IMR-90 (cell line): Measurements from ENCODE around the gene MYO3B. TPM values are rescaled to one million over a fixed set of nuclear protein-coding genes. Genes with fewer than 3 reads are reported as not detected.

Source experiments
- ATAC-seq: fragments of 200-7000 bp; cut with Tn5 transposase; 2 replicates; pipeline ENCODE4 v1.9.1; 2020; ENCODE audit warnings: low read depth, mild to moderate bottlenecking, moderate library complexity
- BruUV-seq: library from RNA; stranded (reverse); fragments of 400-500 nt; replicated peaks from 2 replicates; lab custom pipeline; 2021; lab: Mats Ljungman, UMichigan
- CTCF ChIA-PET: fragments of 300-600 bp; formaldehyde crosslinking; extraction: SDS; loops from one replicate; lab custom pipeline; 2021; ENCODE audit warnings: antibody characterized with exemption; lab: Yijun Ruan, JAX
- POLR2A ChIA-PET: fragments of 300-600 bp; sonication (Branson Sonifier 250); formaldehyde crosslinking; loops from one replicate; lab custom pipeline; 2022; ENCODE audit warnings: antibody characterized with exemption; ENCODE audit not compliant: unreplicated experiment; lab: Charles Lee
- DNase-seq: peaks from one replicate; pipeline ENCODE4 v3.0.0; 2013
- H2AFZ ChIP-seq: replicated peaks from 2 replicates; pipeline ENCODE3; 2013; ENCODE audit warnings: low read length, mild to moderate bottlenecking; ENCODE audit not compliant: poor library complexity
- H2AK5ac ChIP-seq: 2 replicates; pipeline ENCODE4 v1.6.1; 2013; ENCODE audit warnings: low read depth, low read length, inconsistent platforms
- H2AK9ac ChIP-seq: replicated peaks from 2 replicates; pipeline ENCODE3; 2013; ENCODE audit warnings: mild to moderate bottlenecking, low read depth, low read length, moderate library complexity; ENCODE audit not compliant: poor library complexity
- H2BK120ac ChIP-seq: 2 replicates; pipeline ENCODE4 v1.6.1; 2013; ENCODE audit warnings: low read depth, low read length, inconsistent platforms
- H2BK15ac ChIP-seq: 3 replicates; pipeline ENCODE4 v1.6.1; 2013; ENCODE audit warnings: low read depth, low read length, inconsistent platforms
- H2BK20ac ChIP-seq: 2 replicates; pipeline ENCODE4 v1.6.1; 2013; ENCODE audit warnings: low read depth, mild to moderate bottlenecking, inconsistent platforms, low read length, moderate library complexity
- H2BK5ac ChIP-seq: 2 replicates; pipeline ENCODE4 v1.6.1; 2013; ENCODE audit warnings: mild to moderate bottlenecking, low read depth, low read length, inconsistent platforms; ENCODE audit not compliant: poor library complexity, severe bottlenecking
- H3K14ac ChIP-seq: replicated peaks from 2 replicates; pipeline ENCODE4 v1.6.1; 2013; ENCODE audit warnings: low read depth, low read length, inconsistent platforms
- H3K18ac ChIP-seq: 2 replicates; pipeline ENCODE4 v1.6.1; 2013; ENCODE audit warnings: low read depth, low read length, control low read depth
- H3K23ac ChIP-seq: 2 replicates; pipeline ENCODE4 v1.6.1; 2013; ENCODE audit warnings: low read depth, low read length, inconsistent platforms
- H3K27ac ChIP-seq: 2 replicates; pipeline ENCODE4 v1.5.1; 2013; ENCODE audit warnings: mild to moderate bottlenecking, control low read depth, low read length; ENCODE audit not compliant: insufficient read depth
- H3K27me3 ChIP-seq: 2 replicates; pipeline ENCODE4 v1.6.1; 2013; ENCODE audit warnings: low read length; ENCODE audit not compliant: control insufficient read depth, insufficient read depth
- H3K36me3 ChIP-seq: 2 replicates; pipeline ENCODE4 v1.6.1; 2013; ENCODE audit warnings: low read length, mixed read lengths; ENCODE audit not compliant: control insufficient read depth, insufficient read depth
- H3K4ac ChIP-seq: 2 replicates; pipeline ENCODE4 v1.6.1; 2013; ENCODE audit warnings: low read depth, low read length, inconsistent platforms
- H3K4me1 ChIP-seq: 2 replicates; pipeline ENCODE4 v1.6.1; 2013; ENCODE audit warnings: low read length, mixed read lengths; ENCODE audit not compliant: control insufficient read depth, insufficient read depth
- H3K4me2 ChIP-seq: 2 replicates; pipeline ENCODE4 v1.6.1; 2013; ENCODE audit warnings: low read depth, mild to moderate bottlenecking, control low read depth, low read length, moderate library complexity
- H3K4me3 ChIP-seq: 2 replicates; pipeline ENCODE4 v1.5.1; 2013; ENCODE audit warnings: low read depth, mild to moderate bottlenecking, control low read depth, low read length, moderate library complexity; ENCODE audit not compliant: insufficient read depth
- H3K56ac ChIP-seq: 2 replicates; pipeline ENCODE4 v1.6.1; 2013; ENCODE audit warnings: low read length, inconsistent platforms; ENCODE audit not compliant: insufficient read depth; ENCODE audit errors: extremely low read depth
- H3K79me1 ChIP-seq, 2 experiments: 2 replicates each; pipeline ENCODE4 v1.6.1; 2013; ENCODE audit warnings: low read length in 2 of 2, inconsistent platforms in 1 of 2, low read depth in 1 of 2
- H3K9ac ChIP-seq: 2 replicates; pipeline ENCODE4 v1.6.1; 2013; ENCODE audit warnings: low read depth, low read length, control low read depth
- H3K9me1 ChIP-seq: 2 replicates; pipeline ENCODE4 v1.6.1; 2013; ENCODE audit warnings: low read length, inconsistent platforms; ENCODE audit not compliant: insufficient read depth
- H3K9me3 ChIP-seq: 2 replicates; pipeline ENCODE4 v1.6.1; 2013; ENCODE audit warnings: low read length; ENCODE audit not compliant: control insufficient read depth, insufficient read depth
- H4K20me1 ChIP-seq: 2 replicates; pipeline ENCODE4 v1.6.1; 2013; ENCODE audit warnings: low read length, inconsistent platforms; ENCODE audit not compliant: insufficient read depth
- H4K5ac ChIP-seq: 2 replicates; pipeline ENCODE4 v1.6.1; 2013; ENCODE audit warnings: mild to moderate bottlenecking, low read depth, low read length, control low read depth
- H4K8ac ChIP-seq, 2 experiments: 2 replicates each; pipeline ENCODE4 v1.6.1; 2013; ENCODE audit warnings: low read depth in 2 of 2, low read length in 2 of 2, control low read depth in 1 of 2, inconsistent platforms in 1 of 2
- H4K91ac ChIP-seq: 2 replicates; pipeline ENCODE4 v1.6.1; 2013; ENCODE audit warnings: low read depth, low read length, inconsistent platforms; ENCODE audit not compliant: insufficient read depth
- BHLHE40 ChIP-seq: fragments of 150-350 bp; IDR thresholded peaks from 2 replicates; pipeline ENCODE4 v1.6.1; 2016; ENCODE audit warnings: mild to moderate bottlenecking, low read depth, low read length
- CHD1 ChIP-seq: IDR thresholded peaks from 2 replicates; pipeline ENCODE4 v1.6.1; 2012; ENCODE audit warnings: low read depth, low read length, improper control_type of control experiment
- CTCF ChIP-seq: conservative IDR thresholded peaks from 2 replicates; pipeline ENCODE4 v1.5.1; 2012; ENCODE audit warnings: mild to moderate bottlenecking, low read depth, low read length, improper control_type of control experiment
- ELK1 ChIP-seq: fragments of 150-350 bp; IDR thresholded peaks from 2 replicates; pipeline ENCODE4 v1.6.1; 2016; ENCODE audit warnings: low read depth, mild to moderate bottlenecking, low read length, moderate library complexity, borderline replicate concordance
- MAZ ChIP-seq: IDR thresholded peaks from 2 replicates; pipeline ENCODE4 v1.6.1; 2012; ENCODE audit warnings: low read depth, mild to moderate bottlenecking, low read length, improper control_type of control experiment, moderate library complexity, borderline replicate concordance
- MXI1 ChIP-seq: IDR thresholded peaks from 2 replicates; pipeline ENCODE4 v1.6.1; 2012; ENCODE audit warnings: low read depth, mild to moderate bottlenecking, low read length, moderate library complexity, borderline replicate concordance
- RFX5 ChIP-seq: IDR thresholded peaks from 2 replicates; pipeline ENCODE4 v1.8.0; 2012; ENCODE audit warnings: low read depth, mild to moderate bottlenecking, low read length, moderate library complexity
- SMC3 ChIP-seq: fragments of 150-350 bp; IDR thresholded peaks from 2 replicates; pipeline ENCODE4 v1.6.1; 2016; ENCODE audit warnings: low read depth, mild to moderate bottlenecking, antibody characterized with exemption, low read length, moderate library complexity
- WGBS, 2 experiments: methylation state at CpG; one replicate each; pipeline versions ENCODE4 v1.1.5 to v1.1.7; 2013; ENCODE audit warnings: missing lambda C conversion rate in 2 of 2; ENCODE audit not compliant: insufficient read length in 1 of 2; ENCODE audit errors: extremely low coverage in 2 of 2; 5-methylcytosine and 5-hydroxymethylcytosine counted together
- dilution Hi-C: fragments of 300-500 bp; cut with HindIII; formaldehyde crosslinking; loops from one replicate; pipeline ENCODE4 v1.14.3; 2018; ENCODE audit warnings: low sequenced_read_pairs; ENCODE audit not compliant: unreplicated experiment
- in situ Hi-C: fragments of 300-500 bp; cut with MboI; formaldehyde crosslinking; loops from 3 replicates; pipeline ENCODE4 v1.14.3; 2019; ENCODE audit warnings: low sequenced_read_pairs, inconsistent platforms, mixed read lengths
- intact Hi-C: fragments of 100-400 bp; cut with micrococcal nuclease; formaldehyde crosslinking; loops from 2 replicates; pipeline ENCODE4 v1.10.0; 2022
- polyA plus RNA-seq, 3 experiments: library from polyadenylated mRNA; depleted of rRNA; stranded (reverse); fragments of >200 nt; gene quantifications; 2 replicates each; pipeline ENCODE4 v1.2.3, GENCODE V29; 2012; ENCODE audit warnings: low replicate concordance in 1 of 3
- total RNA-seq: library from RNA; depleted of rRNA; stranded (reverse); fragments of >200 nt; gene quantifications from 2 replicates; pipeline ENCODE4 v1.2.3, GENCODE V29; 2012

Gene MYO3B
- total and polyA plus RNA-seq, 2 of the 4 experiments (the other 2 are of a cell fraction) = 0.02 TPM; not detected in 1

- H4K5ac ChIP-seq = no peak overlapping the region
- H2AFZ ChIP-seq = no peak overlapping the region
- no peak overlapping the region for H3K18ac ChIP-seq
- no peaks in the 10 kb centered on the region for H3K27me3 ChIP-seq
- no peak overlapping the region for H2BK20ac ChIP-seq
- no TSS peak for BruUV-seq
- no peak overlapping the region for H3K9ac ChIP-seq
- TF ChIP-seq MXI1 = no peak
- TF ChIP-seq RFX5 = no peak
- no peak for TF ChIP-seq ELK1
- no peak for TF ChIP-seq CHD1
- no peak for TF ChIP-seq BHLHE40
- TF ChIP-seq MAZ = no peak
- TF ChIP-seq SMC3 = no peak
- TF ChIP-seq CTCF = no peak
- ChIA-PET CTCF (no interaction called here), POLR2A (no interaction called here)
- intact Hi-C loops (no loop called here), dilution Hi-C loops (no loop called here), in situ Hi-C loops (no loop called here)
- no peak overlapping the region for H2AK9ac ChIP-seq
- no peak overlapping the region for H3K23ac ChIP-seq
- H4K91ac ChIP-seq = no peak overlapping the region
- H3K14ac ChIP-seq = no peak overlapping the region
- H4K8ac ChIP-seq = no peak overlapping the region
- no peaks in the 10 kb centered on the region for H3K36me3 ChIP-seq
- no peak overlapping the region for H2BK15ac ChIP-seq
- no peaks in the 10 kb centered on the region; the same call in 1 of the 2 replicates for H3K9me1 ChIP-seq
- ATAC-seq (no peak), DNase-seq (no peak)
- no peaks in the 10 kb centered on the region for H4K20me1 ChIP-seq
- H2AK5ac ChIP-seq = no peak overlapping the region
- H3K9me3 ChIP-seq = no peaks in the 10 kb centered on the region
- peaks cover 3% of the 10 kb centered on the region for H3K4me1 ChIP-seq
- no peak overlapping the region for H3K56ac ChIP-seq
- no peak overlapping the region for H3K4me2 ChIP-seq
- no peak overlapping the region for H3K27ac ChIP-seq
- H2BK5ac ChIP-seq = no peak overlapping the region
- H2BK120ac ChIP-seq = no peak overlapping the region
- no CpG with 5 or more reads among the region's 3 CpGs for WGBS, 2 experiments
- H3K4ac ChIP-seq = no peak overlapping the region
- H3K79me1 ChIP-seq = 0 out of 4 replicates have a peak, but pooled peaks cover 0 to 3% of the 10 kb centered on the region in 2 experiments
- no peak overlapping the region for H3K4me3 ChIP-seq
Observed at GRCh38 chr2:170216428-170216827, 38.5 kb downstream of the MYO3B start.
